Femur (tissue), 1 donor: ENCODE measurements around the gene RRAGC.

ENCODE experiments used
- DNase-seq: peaks from one replicate; pipeline ENCODE4 v3.0.0-alpha.2; 2017

The RRAGC gene, protein sequence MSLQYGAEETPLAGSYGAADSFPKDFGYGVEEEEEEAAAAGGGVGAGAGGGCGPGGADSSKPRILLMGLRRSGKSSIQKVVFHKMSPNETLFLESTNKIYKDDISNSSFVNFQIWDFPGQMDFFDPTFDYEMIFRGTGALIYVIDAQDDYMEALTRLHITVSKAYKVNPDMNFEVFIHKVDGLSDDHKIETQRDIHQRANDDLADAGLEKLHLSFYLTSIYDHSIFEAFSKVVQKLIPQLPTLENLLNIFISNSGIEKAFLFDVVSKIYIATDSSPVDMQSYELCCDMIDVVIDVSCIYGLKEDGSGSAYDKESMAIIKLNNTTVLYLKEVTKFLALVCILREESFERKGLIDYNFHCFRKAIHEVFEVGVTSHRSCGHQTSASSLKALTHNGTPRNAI

DNA sequence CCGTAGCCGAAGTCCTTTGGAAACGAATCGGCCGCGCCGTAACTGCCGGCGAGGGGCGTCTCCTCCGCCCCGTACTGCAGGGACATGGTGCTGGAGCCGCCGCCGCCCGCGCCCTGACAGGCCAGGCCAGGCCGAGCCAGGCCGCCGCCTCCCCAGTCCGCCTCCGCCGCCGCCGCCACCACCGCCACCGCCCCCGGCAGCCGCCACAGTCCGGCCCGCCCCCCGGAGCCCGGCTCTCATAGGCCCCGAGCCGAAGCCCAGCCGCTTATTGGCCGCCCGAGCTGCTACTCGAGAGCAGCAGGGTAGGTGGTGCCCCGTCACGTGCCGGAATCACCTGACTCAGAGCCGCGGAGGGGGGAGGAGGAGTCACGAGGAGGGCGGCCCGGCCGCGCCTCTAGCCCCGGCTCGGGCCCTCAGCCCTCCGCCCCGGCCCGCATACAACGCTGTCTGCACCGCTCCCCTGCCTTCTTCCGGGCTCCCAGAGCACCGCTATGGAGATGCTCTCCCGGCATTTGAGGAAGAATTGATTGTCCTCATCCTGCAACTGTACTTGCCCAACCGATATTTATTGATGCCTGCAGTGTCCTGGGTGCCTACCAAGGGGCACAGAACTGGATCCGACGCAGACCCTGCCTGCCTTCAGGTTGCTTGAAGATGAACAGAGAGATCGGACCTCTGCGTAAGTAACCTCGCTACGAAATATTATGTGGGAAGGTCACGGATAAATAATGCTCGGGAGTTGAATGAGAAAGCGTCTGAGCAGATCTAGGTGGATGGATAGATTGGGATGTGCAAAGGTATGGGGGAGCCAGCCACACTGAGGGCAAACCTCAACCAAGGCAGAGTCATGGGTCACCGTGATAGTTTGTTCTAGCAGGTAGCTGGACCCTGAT, at the start of gene RRAGC:
TSS of gene RRAGC (minus strand) at position 212 of the 893 bp plus-strand sequence. CDS start at position 86, 126 bp downstream.
- DNase-seq = peak; percentile 99

DNA sequence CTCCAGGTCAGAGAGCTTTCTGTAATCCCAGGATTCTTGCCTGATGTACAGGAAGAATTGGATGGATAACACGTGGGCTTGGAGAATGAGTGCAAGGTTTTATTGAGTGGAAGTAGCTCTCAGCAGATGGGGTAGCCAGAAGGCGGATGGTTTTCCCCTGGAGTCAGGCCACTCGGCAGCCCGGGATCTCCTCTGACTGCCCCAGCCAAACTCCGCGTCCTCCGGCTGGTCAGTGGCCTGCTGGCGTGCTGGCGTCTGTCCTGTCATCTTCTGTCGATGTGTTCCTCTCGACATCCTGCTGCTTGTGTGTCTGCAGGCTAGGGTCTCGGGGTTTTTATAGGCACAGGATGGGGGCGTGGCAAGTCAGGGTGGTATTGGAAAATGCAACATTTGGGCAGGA, 49.2 kb upstream of the RRAGC start:
- no peak for DNase-seq

DNA sequence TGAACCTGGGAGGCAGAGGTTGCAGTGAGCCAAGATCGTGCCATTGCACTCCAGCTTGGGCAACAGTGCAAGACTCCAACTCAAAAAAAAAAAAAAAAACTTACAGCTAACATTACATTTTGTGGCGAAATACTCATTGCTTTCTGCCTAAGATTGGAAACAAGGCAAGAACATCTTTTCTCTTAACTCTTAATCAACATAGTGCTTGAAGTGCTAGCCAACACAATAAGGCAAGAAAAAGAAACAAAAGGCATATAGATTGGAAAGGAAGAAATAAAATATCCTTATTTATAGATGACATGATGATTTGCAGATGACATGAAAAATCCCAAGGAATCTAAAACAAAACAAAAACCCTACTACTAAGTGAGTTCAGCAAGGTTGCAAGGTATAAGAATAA, 46.4 kb upstream of the RRAGC start:
- no peak for DNase-seq

DNA sequence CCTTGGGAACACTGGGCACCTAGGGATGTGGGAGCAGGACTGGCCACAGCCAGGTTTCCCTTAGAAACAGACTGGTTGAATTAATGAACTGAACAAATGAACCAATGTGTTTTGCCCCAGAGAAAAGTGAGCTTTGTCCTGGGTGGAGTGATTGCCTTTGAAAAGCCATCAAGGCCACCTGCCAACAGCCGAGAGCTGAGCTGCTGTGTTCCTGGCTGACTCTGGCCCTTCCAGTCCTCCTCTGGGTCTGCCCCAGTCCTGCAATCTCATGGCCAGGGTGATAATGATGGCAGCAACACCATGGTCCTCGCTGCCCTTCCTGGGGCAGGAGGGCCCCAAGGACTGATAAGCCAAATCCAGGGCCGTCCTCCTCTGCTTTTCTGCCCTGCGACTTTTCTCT, 40.0 kb upstream of the RRAGC start:
- no peak for DNase-seq

DNA sequence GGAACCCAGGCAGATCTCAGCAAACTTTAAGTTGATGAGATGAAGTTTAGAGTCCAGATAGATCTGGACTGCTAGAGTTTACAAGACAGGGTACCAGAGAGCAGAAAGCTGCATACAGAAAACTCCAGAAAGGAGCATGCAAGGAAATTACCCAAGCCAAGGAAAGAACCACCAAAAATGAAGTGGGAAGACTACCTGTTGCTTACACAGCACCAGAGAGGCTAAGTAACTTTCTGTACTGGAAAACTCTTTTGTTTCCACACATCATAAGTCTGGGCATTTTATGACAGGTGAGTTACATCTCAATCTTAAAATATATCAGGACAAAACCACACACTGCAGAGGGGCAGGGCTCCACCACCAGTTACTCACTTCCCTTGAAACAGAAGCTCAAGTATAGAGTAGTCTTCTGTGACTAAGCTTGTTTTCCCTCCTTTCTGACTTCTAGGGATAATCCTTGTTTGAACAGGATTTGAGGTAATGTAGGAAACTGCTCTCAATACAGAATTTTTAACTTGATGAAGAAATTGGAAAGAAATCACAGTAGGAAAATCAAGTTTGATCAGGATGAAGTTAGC, 39.2 kb upstream of the RRAGC start:
- no peak for DNase-seq

DNA sequence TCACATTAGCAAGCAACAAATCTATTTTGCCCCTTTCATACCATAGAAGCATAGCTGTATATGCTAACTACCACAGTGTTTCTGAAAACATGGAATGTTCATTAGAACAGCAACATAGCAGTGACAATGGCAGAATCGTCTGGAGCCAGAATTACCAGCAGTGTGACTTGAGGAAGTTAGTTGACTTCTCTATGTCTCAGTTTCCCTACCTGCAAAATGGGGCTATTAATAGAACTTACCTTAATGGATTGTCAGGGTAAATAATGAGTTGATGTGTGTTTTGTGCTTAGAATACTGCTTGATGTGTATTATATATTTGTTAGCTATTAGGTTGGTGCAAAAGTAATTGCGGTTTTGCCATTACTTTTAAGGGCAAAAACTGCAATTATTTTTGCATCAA, 36.6 kb upstream of the RRAGC start:
- DNase-seq = no peak

DNA sequence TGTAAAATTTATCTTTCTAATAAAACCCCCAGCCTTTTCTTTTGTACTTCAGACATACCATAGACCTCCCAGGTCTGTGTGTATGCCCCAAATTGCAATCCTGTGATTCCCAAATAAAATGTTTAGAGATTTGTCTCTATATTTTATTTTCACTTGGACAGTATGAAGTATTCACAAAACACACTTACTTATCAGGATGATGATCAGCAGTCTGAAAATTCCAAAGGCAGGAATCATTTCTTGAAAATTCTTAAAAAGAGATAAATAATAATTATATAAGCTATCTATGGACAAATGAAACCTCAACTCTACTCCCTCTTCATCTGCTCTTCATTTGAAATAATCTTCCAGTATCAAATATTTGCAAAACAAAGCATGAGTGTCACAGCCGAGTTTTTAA, 33.4 kb upstream of the RRAGC start:
- DNase-seq = no peak

DNA sequence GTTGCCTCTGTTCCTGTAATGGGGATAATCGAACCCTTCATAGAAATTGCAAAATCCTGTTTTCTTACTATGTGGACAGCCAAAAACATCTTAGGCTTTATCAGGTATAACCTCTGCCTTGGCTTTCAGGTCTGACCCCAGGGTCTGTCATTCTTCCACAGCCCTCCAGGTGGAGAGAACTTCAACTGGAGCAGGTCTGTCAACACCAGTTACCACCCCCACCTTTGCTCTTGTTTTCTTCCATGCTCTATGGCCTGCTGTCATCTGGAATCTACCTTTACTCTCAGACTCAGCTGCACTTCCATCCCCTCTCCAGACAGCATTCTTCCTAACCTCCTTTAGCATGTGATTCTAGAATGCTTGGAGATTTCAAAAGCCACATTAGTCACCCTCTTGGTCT, 32.2 kb upstream of the RRAGC start:
- DNase-seq = no peak

DNA sequence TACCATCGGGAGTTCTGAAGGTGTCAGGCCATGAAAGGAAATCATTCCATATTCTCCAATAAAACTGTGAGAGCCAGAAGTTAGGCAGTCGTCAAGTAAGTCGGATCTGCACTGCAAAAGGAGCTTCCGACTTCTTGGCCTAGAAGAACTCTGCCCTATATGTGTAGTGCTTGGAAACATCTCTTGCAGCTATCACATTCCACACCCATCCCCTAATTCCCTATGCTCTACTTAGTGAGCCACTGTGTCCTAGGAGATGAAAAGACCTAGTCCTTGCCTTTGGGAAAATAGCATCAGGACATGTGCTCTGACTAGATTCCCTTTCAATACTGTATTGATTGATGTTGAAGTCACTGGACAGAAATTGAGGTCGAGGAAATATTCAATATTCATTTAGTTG, 30.0 kb upstream of the RRAGC start:
- DNase-seq = no peak

DNA sequence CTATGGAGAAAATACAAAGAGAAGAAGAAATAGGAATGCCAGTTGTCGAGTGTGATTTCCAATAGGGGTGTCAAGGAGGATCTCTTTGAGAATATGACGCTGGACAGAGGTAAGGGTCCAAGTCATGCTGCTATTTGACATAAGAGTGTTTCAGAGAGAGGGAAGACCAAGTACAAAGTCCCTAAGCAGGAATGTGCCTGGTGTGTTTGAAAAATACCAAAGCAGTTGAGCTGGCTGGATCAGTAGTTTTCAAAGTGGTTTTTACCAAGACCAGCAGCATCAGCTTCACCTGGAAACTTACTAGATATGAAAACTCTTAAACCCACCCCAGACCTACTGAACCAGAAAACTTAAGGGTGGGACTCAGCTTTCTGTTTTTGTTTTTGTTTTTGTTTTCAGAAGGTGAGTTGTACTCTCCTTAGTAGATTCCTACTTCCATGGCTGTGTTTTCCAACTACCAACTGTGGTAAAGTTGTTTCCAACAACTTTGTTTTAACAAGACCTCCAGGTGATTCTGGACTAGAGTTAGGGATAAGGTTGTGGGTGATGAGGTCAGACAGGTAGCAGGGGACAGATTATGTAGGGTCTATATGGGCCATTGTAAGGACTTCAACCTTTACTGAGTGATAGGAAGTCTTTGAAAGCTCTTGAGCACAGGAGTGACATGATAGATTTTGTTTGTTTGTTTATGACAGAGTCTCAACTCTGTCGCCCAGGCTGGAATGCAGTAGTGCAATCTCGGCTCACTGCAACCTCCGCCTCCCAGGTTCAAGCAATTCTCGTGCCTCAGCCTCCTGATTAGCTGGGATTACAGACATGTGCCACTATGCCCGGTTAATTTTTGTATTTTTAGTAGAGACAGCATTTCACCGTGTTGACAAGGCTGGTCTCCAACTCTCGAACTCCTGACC, 29.1 kb upstream of the RRAGC start:
- DNase-seq = no peak

DNA sequence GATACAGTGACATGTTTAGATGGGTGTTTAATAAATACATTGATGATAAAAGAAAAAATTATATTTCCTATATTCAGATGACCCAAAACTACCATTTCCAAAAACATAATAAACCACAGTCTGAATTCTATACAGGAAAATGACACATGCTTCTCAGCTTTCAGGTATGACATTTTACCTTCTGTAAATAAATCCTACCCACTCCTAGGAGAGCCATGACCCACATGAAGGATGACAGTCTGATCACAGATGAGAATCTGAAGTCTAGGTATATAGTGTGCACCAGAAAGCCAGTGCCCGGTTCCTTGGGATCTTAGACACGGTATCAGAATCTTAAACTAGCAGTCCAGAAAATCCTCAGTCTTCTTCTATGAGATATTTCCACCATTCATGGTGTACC, 25.5 kb upstream of the RRAGC start:
- no peak for DNase-seq

DNA sequence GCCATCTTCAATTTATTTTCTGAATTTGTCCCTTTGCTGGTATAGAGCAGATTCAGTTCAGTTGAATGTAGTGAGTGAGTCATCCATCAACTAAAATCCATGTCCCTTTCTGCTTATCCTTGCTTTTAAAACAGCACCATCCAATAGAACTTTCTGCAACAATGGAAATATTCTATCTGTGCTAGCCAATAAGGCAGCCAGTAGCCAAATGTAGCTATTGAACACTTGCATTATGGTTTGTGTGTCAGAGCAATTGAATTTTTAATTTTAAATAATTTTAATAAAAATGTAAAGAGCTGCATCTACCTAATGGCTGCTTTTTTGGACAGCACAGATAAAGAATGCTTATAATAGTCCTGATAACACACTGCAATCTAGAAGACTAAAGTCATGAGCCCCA, 21.9 kb upstream of the RRAGC start, which contains the start of gene GJA9:
TSS of gene GJA9 (minus strand) at position 101 of the 400 bp plus-strand sequence. CDS start 5,489 bp downstream, outside the sequence.
- no peak for DNase-seq

DNA sequence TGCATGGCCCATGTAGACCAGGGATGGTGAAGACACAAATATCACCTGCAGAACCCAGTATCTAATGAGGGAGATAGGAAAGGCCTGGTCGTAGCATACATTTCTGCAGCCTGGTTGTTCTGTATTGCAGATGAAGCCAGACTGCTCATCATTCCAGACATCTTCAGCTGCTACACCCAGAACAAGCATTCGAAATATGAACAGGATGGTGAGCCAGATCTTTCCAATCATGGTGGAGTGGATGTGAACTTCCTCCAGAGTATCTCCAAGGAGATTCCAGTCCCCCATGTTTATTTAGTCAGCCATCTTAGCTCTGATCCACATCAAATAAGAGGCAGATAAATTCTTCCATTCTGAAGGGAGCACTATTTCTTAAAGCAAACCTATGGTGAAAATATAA, 16.2 kb upstream of the RRAGC start:
- no peak for DNase-seq

DNA sequence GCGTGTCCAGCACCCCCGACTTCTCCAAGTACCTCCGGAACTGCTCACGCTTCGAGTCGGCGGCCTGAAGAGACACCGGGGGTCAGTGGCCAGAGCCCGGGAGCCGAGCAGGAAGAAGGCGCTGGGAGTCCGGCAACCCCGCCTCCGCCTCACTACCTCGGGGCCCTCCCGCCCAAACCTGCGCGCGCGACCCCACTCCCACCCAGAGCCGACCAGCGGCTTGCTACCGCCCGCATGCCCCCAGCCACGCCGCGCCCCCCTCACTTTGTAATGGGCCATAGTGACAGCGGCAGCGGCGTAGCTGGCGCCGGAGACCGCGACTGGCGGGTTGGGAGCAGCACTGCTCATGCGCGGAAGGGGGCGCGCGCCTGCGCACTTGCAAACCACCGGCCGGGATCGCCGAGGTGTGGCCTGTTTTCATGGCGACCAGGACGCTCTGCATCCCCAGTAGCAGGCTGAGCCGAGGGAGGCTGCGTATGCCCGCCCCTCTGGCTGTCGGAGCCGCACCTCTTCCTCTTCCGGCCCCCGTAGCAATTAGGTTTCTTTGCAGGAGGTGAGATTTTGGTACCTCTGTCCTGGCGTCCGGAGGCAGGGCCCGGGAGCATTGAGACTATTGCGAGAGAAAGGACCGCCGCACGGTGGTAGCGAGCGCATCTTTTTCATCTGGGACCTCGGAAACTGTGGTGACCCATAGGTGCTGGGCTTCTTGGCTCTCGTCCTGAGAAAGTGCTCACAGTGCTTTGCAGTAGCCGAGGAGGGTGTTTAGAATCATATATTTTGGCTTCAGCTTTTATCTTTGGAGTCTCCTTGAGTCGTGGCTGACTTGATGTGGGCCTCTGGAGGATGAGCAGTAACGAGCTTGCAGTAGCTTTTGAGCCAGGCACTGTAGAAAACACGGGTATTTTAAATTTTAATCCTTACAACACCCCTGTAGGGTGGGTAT, 13.7 kb upstream of the RRAGC start, which contains the start of gene MYCBP:
TSS of gene MYCBP (minus strand) at position 322 of the 943 bp plus-strand sequence. CDS start at position 279, 43 bp downstream.
- peak; percentile 98 for DNase-seq

DNA sequence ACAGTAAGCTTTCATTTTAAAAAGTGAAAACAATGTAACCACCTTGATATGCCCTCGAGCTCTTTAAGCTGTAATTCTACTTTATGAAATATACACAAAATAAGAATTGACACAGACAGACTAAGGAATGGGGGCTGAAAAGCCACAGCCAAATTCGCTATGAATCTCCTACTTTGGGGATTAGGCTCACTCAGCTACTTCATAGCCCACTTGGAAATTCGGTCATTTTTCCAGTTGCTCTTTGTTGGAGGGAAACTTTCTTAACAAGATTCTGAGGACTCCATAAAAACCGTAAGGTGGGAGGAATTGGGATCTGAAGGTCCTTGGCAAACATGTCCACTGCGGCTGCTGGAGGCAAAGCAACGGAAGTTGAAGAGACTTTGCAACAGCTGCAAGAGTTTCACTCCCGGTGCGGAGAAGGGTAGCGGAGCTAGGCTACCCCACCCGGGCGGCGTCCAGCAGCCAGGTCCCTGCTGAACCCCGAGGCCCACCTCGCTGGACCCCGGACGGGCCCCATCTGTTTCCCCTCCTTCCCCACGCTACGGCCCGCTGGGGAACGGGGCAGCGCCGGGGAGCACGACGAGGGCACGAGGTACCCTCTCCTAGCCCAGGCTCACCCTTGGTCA, 12.9 kb upstream of the RRAGC start:
- no peak for DNase-seq

DNA sequence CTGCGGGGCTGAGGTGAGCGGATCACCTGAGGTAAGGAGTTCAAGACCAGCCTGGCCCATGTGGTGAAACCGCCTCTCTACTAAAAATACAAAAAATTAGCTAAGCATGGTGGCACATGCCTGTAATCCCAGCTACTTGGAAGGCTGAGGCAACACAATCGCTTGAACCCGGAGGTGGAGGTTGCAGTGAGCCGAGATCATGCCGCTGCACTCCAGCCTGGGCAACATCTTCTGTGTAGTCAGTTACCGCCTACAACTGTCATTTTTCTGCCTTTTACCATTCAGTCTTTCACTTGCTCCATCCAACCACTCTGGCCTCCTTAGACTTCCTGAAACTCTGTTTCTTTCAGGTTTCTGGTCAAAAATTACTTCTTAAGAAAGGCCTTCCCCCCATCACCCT, 11.4 kb upstream of the RRAGC start:
- no peak for DNase-seq

DNA sequence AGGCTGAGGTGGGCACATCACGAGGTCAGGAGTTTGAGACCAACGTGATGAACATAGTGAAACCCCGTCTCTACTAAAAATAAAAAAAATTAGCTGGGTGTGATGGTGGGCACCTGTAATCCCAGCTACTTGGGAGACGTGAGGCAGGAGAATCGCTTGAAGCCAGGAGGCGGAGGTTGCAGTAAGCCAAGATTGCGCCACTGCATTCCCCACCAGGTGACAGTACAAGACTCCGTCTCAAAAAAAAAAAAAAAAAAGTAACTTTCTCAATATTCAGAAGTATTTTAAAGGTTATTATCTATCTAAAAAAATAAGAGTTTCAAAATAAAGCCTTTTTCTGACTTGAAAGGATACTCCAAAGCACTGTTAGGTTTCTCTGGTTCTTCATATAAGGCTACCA, 7.6 kb upstream of the RRAGC start:
- DNase-seq = no peak

DNA sequence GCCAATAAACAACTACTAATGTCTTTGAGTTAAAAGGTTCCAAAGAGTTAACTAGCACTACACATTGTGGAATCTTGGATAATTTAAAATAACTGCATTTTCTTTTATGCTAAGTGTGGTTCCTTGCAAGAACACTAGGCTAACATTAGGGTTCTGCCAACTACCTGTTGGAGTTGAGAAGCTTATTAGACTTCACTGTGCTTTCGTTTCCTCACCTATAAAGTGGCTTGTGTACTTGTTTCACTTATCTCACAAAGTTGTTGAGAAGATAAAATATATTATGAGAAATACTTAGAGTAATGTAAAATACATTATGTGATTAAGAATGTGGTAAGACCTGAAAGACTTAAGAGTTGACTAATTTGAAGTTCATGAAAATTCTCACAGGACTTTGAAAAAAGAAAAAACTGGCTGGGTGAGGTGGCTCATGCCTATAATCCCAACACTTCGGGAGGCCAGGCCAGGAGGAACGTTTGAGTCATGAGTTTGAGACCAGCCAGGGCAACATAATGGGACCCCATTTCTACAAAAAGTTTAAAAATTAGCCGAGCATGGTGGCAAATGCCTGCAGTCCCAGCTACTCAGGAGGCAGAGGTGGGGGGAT, 5.6 kb upstream of the RRAGC start:
- no peak for DNase-seq

DNA sequence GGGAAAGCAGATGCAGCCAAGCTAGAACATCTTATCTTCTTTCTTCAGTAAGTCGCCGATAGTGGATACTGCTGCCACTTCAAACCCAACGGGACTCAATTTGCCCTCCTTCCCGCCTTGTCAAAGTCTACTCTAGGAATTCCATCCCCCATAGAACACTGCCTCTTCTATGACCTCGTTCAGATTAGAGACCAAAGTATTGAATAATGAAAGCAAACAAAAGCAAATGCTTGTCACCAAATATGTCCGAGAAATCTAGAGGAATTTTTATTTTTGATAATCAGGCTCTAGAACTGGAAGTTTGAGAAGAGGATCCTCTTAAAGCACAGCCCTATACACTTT, 853 bp upstream of the RRAGC start:
- no peak for DNase-seq

DNA sequence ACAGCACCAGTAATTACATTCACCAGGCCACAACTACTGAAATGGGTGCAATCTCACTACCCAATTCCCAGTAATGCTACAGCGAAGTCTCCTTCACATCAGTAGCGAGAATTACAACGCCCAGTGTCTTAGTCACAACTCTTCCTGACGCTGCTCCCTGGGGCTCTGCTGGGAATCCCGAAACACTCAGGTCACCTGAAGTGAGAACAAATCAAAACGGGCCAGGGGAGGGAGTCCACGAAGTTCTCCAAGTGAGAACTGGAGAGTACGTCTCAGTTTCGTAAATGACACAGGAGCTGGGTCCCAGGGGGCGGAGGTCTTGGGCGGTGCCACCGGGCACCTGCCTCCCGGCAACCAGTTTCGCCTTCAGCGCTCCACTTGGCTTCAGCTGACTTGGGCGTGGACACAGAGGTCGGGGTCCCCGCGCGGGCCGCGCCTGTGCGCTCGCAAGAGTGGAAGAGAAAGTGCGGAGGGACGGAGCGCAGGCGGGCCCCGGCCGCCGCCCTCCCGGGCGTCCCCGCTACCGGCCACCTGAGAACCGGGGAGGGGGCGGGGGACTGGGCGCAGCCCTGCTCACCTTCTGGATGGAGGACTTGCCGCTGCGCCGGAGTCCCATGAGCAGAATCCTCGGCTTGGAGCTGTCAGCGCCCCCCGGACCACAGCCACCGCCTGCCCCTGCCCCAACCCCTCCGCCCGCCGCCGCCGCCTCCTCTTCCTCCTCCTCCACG, 575 bp downstream of the RRAGC start:
- peak; percentile 48 for DNase-seq
